HepG2 (cell line): ENCODE data around the gene EEF1E1. TPM values are rescaled to one million over a fixed set of nuclear protein-coding genes. Genes with fewer than 3 reads are reported as not detected.
A peak's percentile ranks its signal among the peaks of the same experiment; 100 is the strongest.

ENCODE experiments used
- CREBL2 ChIP-seq: sonication (generic); formaldehyde crosslinking; IDR thresholded peaks from 2 replicates; pipeline ENCODE4 v1.8.1; 2023; ENCODE audit warnings: missing genetic modification reagents, mild to moderate bottlenecking, borderline replicate concordance
- FOSL2 ChIP-seq: sonication (generic); formaldehyde crosslinking; IDR thresholded peaks from 2 replicates; pipeline ENCODE4 v1.4.0; 2020; ENCODE audit warnings: missing genetic modification reagents
- KDM2A ChIP-seq: sonication (generic); formaldehyde crosslinking; IDR thresholded peaks from 2 replicates; pipeline ENCODE4 v1.4.0; 2020; ENCODE audit warnings: low read depth, missing genetic modification reagents, borderline replicate concordance
- KLF11 ChIP-seq: IDR thresholded peaks from 2 replicates; pipeline ENCODE4 v1.6.1; 2016; ENCODE audit warnings: missing compliant biosample characterization
- MAX ChIP-seq: IDR thresholded peaks from 2 replicates; pipeline ENCODE4 v1.6.1; 2012; ENCODE audit warnings: inconsistent platforms
- NAIF1 ChIP-seq: sonication (generic); formaldehyde crosslinking; IDR thresholded peaks from 2 replicates; pipeline ENCODE4 v1.5.0; 2020; ENCODE audit warnings: mild to moderate bottlenecking, missing genetic modification reagents, borderline replicate concordance
- NFAT5 ChIP-seq: sonication (generic); formaldehyde crosslinking; IDR thresholded peaks from 2 replicates; pipeline ENCODE4 v1.4.0; 2020; ENCODE audit warnings: missing genetic modification reagents
- NR2C2 ChIP-seq: sonication (generic); formaldehyde crosslinking; IDR thresholded peaks from 2 replicates; pipeline ENCODE4 v1.4.0; 2020; ENCODE audit warnings: missing genetic modification reagents, mild to moderate bottlenecking, moderate library complexity, borderline replicate concordance
- NR3C1 ChIP-seq: sonication (generic); formaldehyde crosslinking; IDR thresholded peaks from 2 replicates; pipeline ENCODE4 v1.4.0; 2020; ENCODE audit warnings: missing genetic modification reagents
- PHB2 ChIP-seq: fragments of 450-650 bp; IDR thresholded peaks from 2 replicates; pipeline ENCODE4 v1.6.1; 2018; ENCODE audit not compliant: partially characterized antibody
- RAD51 ChIP-seq: fragments of 450-650 bp; IDR thresholded peaks from 2 replicates; pipeline ENCODE4 v1.6.1; 2016; ENCODE audit warnings: borderline replicate concordance
- TFAP4 ChIP-seq: sonication (generic); IDR thresholded peaks from 2 replicates; pipeline ENCODE4 v1.6.1; 2016; ENCODE audit warnings: low read depth, borderline replicate concordance
- TOPORS ChIP-seq: sonication (generic); formaldehyde crosslinking; IDR thresholded peaks from 2 replicates; pipeline ENCODE4 v1.8.0; 2023; ENCODE audit warnings: mild to moderate bottlenecking, missing genetic modification reagents
- ZNF264 ChIP-seq: sonication (generic); formaldehyde crosslinking; IDR thresholded peaks from 2 replicates; pipeline ENCODE4 v1.4.0; 2020; ENCODE audit warnings: missing genetic modification reagents
- ZNF546 ChIP-seq: sonication (generic); formaldehyde crosslinking; conservative IDR thresholded peaks from 2 replicates; pipeline ENCODE4 v1.8.1; 2023; ENCODE audit warnings: mild to moderate bottlenecking, missing genetic modification reagents
- ZNF646 ChIP-seq: sonication (generic); formaldehyde crosslinking; IDR thresholded peaks from 2 replicates; pipeline ENCODE4 v1.9.0; 2021; ENCODE audit warnings: mild to moderate bottlenecking, missing genetic modification reagents
- ZSCAN29 ChIP-seq: sonication (generic); formaldehyde crosslinking; conservative IDR thresholded peaks from 2 replicates; pipeline ENCODE4 v1.4.0; 2020; ENCODE audit warnings: mild to moderate bottlenecking, missing genetic modification reagents
- polyA plus RNA-seq, 8 experiments: library from polyadenylated mRNA; depleted of rRNA in 3 of 8; stranded (reverse) in 7 of 8; unstranded in 1 of 8; fragments of >200 nt; fragmentation: Illumina TruSeq in 4 of 8; extraction: Trizol in 4 of 8; gene quantifications; 2 replicates each; pipeline versions ENCODE4 v1.2.1 to v1.2.3, GENCODE V29; 2011 to 2016; ENCODE audit warnings: low read depth in 4 of 8, missing spikeins in 1 of 8, mixed read lengths in 1 of 8; ENCODE audit not compliant: insufficient read depth in 1 of 8
- total RNA-seq, 5 experiments: library from RNA; depleted of rRNA; stranded (reverse); fragments of >200 nt; fragmentation: Illumina TruSeq; extraction: Trizol; gene quantifications; 2 replicates each; pipeline ENCODE4 v1.2.3, GENCODE V29; 2016; ENCODE audit warnings: low read depth in 1 of 5

The EEF1E1 gene
- total and polyA plus RNA-seq, 2 of the 13 experiments (the other 11 are each of a cell fraction or from before 2014, with no cell fraction given): 128 to 188 TPM

GRCh38 chr6:8085053-8085511 lies 17.3 kb downstream of the EEF1E1 start (continued):
- TF ChIP-seq NFAT5 (CRISPR knock-in tag): no peak
- no peak for TF ChIP-seq TOPORS (CRISPR knock-in tag)
- no peak for TF ChIP-seq NR3C1
- peak; percentile 87 for TF ChIP-seq KDM2A
- no peak for TF ChIP-seq PHB2
- 0 out of 2 replicates have a peak, but pooled peaks have one; percentile 21 for TF ChIP-seq KLF11 (CRISPR knock-in tag)
- 0 out of 2 replicates have a peak, but pooled peaks have one; percentile 29 for TF ChIP-seq ZSCAN29 (CRISPR knock-in tag)
- peak; percentile 57; the same call in 1 of the 2 replicates for TF ChIP-seq MAX
- TF ChIP-seq NR2C2 (CRISPR knock-in tag): peak; percentile 93
- TF ChIP-seq RAD51: no peak
- no peak for TF ChIP-seq ZNF646 (CRISPR knock-in tag)
- TF ChIP-seq CREBL2 (CRISPR knock-in tag): no peak
- TF ChIP-seq FOSL2 (CRISPR knock-in tag): peak; percentile 100
- no peak for TF ChIP-seq ZNF546 (CRISPR knock-in tag)
- no peak; the same call in 1 of the 2 replicates for TF ChIP-seq NAIF1 (CRISPR knock-in tag)
- no peak for TF ChIP-seq ZNF264 (CRISPR knock-in tag)
- TF ChIP-seq TFAP4: peak; percentile 60; the same call in 1 of the 2 replicates
